ENCODE measurements around the gene C11orf68. TPM values are rescaled to one million over a fixed set of nuclear protein-coding genes. Genes with fewer than 3 reads are reported as not detected.

Gene C11orf68
- total and polyA plus RNA-seq, 10 of the 15 experiments (the other 5 are each of a cell fraction or from before 2014, with no cell fraction given): 3.0 to 25.4 (median 16.7) TPM

DNA sequence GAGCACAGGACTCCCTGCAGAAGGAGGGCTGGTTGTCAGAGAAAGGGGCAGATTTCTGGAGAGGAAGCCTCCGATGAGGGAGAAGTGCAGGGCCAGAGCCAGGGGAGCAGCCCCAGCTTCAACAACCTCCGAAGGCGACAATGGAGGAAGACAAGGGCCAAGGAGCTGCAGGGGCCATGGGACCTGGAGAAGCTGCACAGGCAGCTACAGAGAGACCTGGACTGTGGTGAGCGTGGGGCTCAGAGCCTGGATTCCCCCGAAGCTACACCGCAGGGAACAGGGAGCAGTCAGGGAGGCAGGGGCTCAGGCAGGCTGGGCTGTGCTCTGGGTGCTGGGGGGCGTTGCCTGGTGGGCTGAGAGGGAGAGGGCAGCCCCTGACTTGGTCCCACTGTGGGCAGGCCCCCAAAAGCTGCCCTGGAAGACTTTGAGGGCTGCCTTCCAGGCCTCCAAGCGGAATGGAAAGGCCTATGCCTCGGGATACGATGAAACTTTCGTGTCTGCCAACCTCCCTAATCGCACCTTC lies 28.8 kb upstream of the C11orf68 start (continued):
- TF ChIP-seq CBX3 (IDR thresholded peaks at IDR 0.05; ENCODE audit: borderline replicate concordance, low read depth) (no peak), NFXL1 (IDR thresholded peaks at IDR 0.05; ENCODE audit: borderline replicate concordance) (no peak)
- TF ChIP-seq, protein P1, sequence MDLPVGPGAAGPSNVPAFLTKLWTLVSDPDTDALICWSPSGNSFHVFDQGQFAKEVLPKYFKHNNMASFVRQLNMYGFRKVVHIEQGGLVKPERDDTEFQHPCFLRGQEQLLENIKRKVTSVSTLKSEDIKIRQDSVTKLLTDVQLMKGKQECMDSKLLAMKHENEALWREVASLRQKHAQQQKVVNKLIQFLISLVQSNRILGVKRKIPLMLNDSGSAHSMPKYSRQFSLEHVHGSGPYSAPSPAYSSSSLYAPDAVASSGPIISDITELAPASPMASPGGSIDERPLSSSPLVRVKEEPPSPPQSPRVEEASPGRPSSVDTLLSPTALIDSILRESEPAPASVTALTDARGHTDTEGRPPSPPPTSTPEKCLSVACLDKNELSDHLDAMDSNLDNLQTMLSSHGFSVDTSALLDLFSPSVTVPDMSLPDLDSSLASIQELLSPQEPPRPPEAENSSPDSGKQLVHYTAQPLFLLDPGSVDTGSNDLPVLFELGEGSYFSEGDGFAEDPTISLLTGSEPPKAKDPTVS (IDR thresholded peaks at IDR 0.05; ENCODE audit: low read depth, low read length): no peak

DNA sequence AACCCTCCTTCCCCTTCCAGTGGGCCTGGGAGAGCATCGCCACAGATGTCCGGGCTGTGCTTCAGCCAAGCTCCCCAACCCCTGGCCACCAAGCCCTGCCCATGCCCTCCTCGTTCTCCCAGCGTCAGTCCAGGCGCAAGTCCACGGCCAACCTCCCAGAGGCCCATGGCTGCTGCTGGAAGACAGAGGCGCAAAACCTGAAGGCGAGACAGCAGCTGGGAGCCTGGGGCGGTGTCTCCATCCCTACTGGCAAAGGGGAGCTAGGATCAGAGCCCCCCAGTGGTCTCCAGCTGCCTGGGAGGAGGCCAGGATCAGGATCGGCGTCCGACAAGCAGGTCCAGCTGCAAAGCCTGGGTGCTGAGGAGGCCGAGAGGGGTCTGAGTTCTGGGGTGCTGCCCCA lies 28.3 kb upstream of the C11orf68 start:
- H4K20me1 ChIP-seq (ENCODE audit: control insufficient read depth, insufficient read depth): no peaks in the 10 kb centered on the region
- H3K27me3 ChIP-seq (replicated peaks in 1 of 2; ENCODE audit: control insufficient read depth in 2 of 2, insufficient read depth in 2 of 2, low read length in 1 of 2): no peaks in the 10 kb centered on the region
- H3K4me1 ChIP-seq (ENCODE audit: control insufficient read depth, insufficient read depth, low read length): no peaks in the 10 kb centered on the region
- no peak overlapping the region for H3K4me3 ChIP-seq
- ChIA-PET CTCF (interaction anchor here (1.0 kb wide), 1 partner anchor 75 kb away, joined by 3 read pairs; no protein-coding TSS in a partner anchor), RAD21 (ENCODE audit: unreplicated experiment) (no interaction called here), POLR2A (no interaction called here), SMC1A (ENCODE audit: uncharacterized antibody, unreplicated experiment) (no interaction called here)
- no peaks in the 10 kb centered on the region for H3K79me2 ChIP-seq (ENCODE audit: control insufficient read depth, insufficient read depth, low read length)
- no peak overlapping the region for H3K9ac ChIP-seq (ENCODE audit: control insufficient read depth, insufficient read depth, low read length)
- no TSS peak for BruUV-seq (replicated peaks)
- DNase-seq (ENCODE audit: low read depth, low spot score): no peak
- H3K9me3 ChIP-seq (replicated peaks; ENCODE audit: control insufficient read depth, insufficient read depth, low read length): no peaks in the 10 kb centered on the region
- ATAC-seq: no peak
- no peak overlapping the region for H3K4me2 ChIP-seq (ENCODE audit: control insufficient read depth, insufficient read depth)
- no peak overlapping the region for H3K27ac ChIP-seq (ENCODE audit: control insufficient read depth, insufficient read depth)
- 76% methylated on average over 13 of the region's 13 CpGs for WGBS (ENCODE audit: insufficient coverage, insufficient replicate concordance, low lambda C conversion rate, missing lambda C conversion rate)
- H3K36me3 ChIP-seq (ENCODE audit: control insufficient read depth in 2 of 2, insufficient read depth in 2 of 2, low read length in 1 of 2): no peaks in the 10 kb centered on the region
- in situ Hi-C loops (cut with MboI) (no loop called here), intact Hi-C loops (cut with micrococcal nuclease; ENCODE audit: unreplicated experiment) (no loop called here)
- no peak overlapping the region for H2AFZ ChIP-seq (ENCODE audit: control insufficient read depth, low read depth, low read length)
- no peak for FAIRE-seq
- TF ChIP-seq, protein P2, sequence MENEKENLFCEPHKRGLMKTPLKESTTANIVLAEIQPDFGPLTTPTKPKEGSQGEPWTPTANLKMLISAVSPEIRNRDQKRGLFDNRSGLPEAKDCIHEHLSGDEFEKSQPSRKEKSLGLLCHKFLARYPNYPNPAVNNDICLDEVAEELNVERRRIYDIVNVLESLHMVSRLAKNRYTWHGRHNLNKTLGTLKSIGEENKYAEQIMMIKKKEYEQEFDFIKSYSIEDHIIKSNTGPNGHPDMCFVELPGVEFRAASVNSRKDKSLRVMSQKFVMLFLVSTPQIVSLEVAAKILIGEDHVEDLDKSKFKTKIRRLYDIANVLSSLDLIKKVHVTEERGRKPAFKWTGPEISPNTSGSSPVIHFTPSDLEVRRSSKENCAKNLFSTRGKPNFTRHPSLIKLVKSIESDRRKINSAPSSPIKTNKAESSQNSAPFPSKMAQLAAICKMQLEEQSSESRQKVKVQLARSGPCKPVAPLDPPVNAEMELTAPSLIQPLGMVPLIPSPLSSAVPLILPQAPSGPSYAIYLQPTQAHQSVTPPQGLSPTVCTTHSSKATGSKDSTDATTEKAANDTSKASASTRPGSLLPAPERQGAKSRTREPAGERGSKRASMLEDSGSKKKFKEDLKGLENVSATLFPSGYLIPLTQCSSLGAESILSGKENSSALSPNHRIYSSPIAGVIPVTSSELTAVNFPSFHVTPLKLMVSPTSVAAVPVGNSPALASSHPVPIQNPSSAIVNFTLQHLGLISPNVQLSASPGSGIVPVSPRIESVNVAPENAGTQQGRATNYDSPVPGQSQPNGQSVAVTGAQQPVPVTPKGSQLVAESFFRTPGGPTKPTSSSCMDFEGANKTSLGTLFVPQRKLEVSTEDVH (IDR thresholded peaks at IDR 0.05; ENCODE audit: low read depth, partially characterized antibody): no peak
- no peak for TF ChIP-seq RCOR1 (conservative IDR thresholded peaks at IDR 0.05; ENCODE audit: low read depth, low read length)
- TF ChIP-seq POLR2AphosphoS5 (IDR thresholded peaks at IDR 0.05; ENCODE audit: low read length): no peak
- TF ChIP-seq GABPA (IDR thresholded peaks at IDR 0.05; ENCODE audit: low read depth): no peak
- TF ChIP-seq, protein P3, sequence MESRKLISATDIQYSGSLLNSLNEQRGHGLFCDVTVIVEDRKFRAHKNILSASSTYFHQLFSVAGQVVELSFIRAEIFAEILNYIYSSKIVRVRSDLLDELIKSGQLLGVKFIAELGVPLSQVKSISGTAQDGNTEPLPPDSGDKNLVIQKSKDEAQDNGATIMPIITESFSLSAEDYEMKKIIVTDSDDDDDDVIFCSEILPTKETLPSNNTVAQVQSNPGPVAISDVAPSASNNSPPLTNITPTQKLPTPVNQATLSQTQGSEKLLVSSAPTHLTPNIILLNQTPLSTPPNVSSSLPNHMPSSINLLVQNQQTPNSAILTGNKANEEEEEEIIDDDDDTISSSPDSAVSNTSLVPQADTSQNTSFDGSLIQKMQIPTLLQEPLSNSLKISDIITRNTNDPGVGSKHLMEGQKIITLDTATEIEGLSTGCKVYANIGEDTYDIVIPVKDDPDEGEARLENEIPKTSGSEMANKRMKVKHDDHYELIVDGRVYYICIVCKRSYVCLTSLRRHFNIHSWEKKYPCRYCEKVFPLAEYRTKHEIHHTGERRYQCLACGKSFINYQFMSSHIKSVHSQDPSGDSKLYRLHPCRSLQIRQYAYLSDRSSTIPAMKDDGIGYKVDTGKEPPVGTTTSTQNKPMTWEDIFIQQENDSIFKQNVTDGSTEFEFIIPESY (IDR thresholded peaks at IDR 0.05): no peak
- no peak for TF ChIP-seq CHD2 (IDR thresholded peaks at IDR 0.05; ENCODE audit: borderline replicate concordance, low read depth, low read length)
- TF ChIP-seq SIN3A (IDR thresholded peaks at IDR 0.05; ENCODE audit: low read depth, low read length): no peak
- no peak for TF ChIP-seq NFXL1 (IDR thresholded peaks at IDR 0.05; ENCODE audit: borderline replicate concordance)
- no peak for TF ChIP-seq PAX8 (IDR thresholded peaks at IDR 0.05)
- TF ChIP-seq, protein P4, sequence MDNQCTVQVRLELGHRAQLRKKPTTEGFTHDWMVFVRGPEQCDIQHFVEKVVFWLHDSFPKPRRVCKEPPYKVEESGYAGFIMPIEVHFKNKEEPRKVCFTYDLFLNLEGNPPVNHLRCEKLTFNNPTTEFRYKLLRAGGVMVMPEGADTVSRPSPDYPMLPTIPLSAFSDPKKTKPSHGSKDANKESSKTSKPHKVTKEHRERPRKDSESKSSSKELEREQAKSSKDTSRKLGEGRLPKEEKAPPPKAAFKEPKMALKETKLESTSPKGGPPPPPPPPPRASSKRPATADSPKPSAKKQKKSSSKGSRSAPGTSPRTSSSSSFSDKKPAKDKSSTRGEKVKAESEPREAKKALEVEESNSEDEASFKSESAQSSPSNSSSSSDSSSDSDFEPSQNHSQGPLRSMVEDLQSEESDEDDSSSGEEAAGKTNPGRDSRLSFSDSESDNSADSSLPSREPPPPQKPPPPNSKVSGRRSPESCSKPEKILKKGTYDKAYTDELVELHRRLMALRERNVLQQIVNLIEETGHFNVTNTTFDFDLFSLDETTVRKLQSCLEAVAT (IDR thresholded peaks at IDR 0.05): no peak
- no peak for TF ChIP-seq SRF (IDR thresholded peaks at IDR 0.05; ENCODE audit: low read depth in 2 of 2, low read length in 2 of 2)
- TF ChIP-seq SIX5 (IDR thresholded peaks at IDR 0.05; ENCODE audit: low read depth, low read length, severe bottlenecking): no peak
- no peak for TF ChIP-seq EP300 (IDR thresholded peaks at IDR 0.05; ENCODE audit: borderline replicate concordance in 1 of 2, control insufficient read depth in 1 of 2, low read depth in 2 of 2, low read length in 2 of 2)
- TF ChIP-seq HDAC2 (IDR thresholded peaks at IDR 0.05): no peak

Measured in GM12878 (cell line).